IMR-90 (cell line): ENCODE results near the gene RERE. TPM values are rescaled to one million over a fixed set of nuclear protein-coding genes. Genes with fewer than 3 reads are reported as not detected.

ENCODE experiments used
- ATAC-seq: fragments of 200-7000 bp; cut with Tn5 transposase; 2 replicates; pipeline ENCODE4 v1.9.1; 2020; ENCODE audit warnings: low read depth, mild to moderate bottlenecking, moderate library complexity
- BruUV-seq: library from RNA; stranded (reverse); fragments of 400-500 nt; replicated peaks from 2 replicates; lab custom pipeline; 2021; lab: Mats Ljungman, UMichigan
- CTCF ChIA-PET: fragments of 300-600 bp; formaldehyde crosslinking; extraction: SDS; loops from one replicate; lab custom pipeline; 2021; ENCODE audit warnings: antibody characterized with exemption; lab: Yijun Ruan, JAX
- POLR2A ChIA-PET: fragments of 300-600 bp; sonication (Branson Sonifier 250); formaldehyde crosslinking; loops from one replicate; lab custom pipeline; 2022; ENCODE audit warnings: antibody characterized with exemption; ENCODE audit not compliant: unreplicated experiment; lab: Charles Lee
- DNase-seq: peaks from one replicate; pipeline ENCODE4 v3.0.0; 2013
- H2AFZ ChIP-seq: replicated peaks from 2 replicates; pipeline ENCODE3; 2013; ENCODE audit warnings: low read length, mild to moderate bottlenecking; ENCODE audit not compliant: poor library complexity
- H2AK5ac ChIP-seq: 2 replicates; pipeline ENCODE4 v1.6.1; 2013; ENCODE audit warnings: low read depth, low read length, inconsistent platforms
- H2AK9ac ChIP-seq: replicated peaks from 2 replicates; pipeline ENCODE3; 2013; ENCODE audit warnings: mild to moderate bottlenecking, low read depth, low read length, moderate library complexity; ENCODE audit not compliant: poor library complexity
- H2BK120ac ChIP-seq: 2 replicates; pipeline ENCODE4 v1.6.1; 2013; ENCODE audit warnings: low read depth, low read length, inconsistent platforms
- H2BK15ac ChIP-seq: 3 replicates; pipeline ENCODE4 v1.6.1; 2013; ENCODE audit warnings: low read depth, low read length, inconsistent platforms
- H2BK20ac ChIP-seq: 2 replicates; pipeline ENCODE4 v1.6.1; 2013; ENCODE audit warnings: low read depth, mild to moderate bottlenecking, inconsistent platforms, low read length, moderate library complexity
- H2BK5ac ChIP-seq: 2 replicates; pipeline ENCODE4 v1.6.1; 2013; ENCODE audit warnings: mild to moderate bottlenecking, low read depth, low read length, inconsistent platforms; ENCODE audit not compliant: poor library complexity, severe bottlenecking
- H3K14ac ChIP-seq: replicated peaks from 2 replicates; pipeline ENCODE4 v1.6.1; 2013; ENCODE audit warnings: low read depth, low read length, inconsistent platforms
- H3K18ac ChIP-seq: 2 replicates; pipeline ENCODE4 v1.6.1; 2013; ENCODE audit warnings: low read depth, low read length, control low read depth
- H3K23ac ChIP-seq: 2 replicates; pipeline ENCODE4 v1.6.1; 2013; ENCODE audit warnings: low read depth, low read length, inconsistent platforms
- H3K27ac ChIP-seq: 2 replicates; pipeline ENCODE4 v1.5.1; 2013; ENCODE audit warnings: mild to moderate bottlenecking, control low read depth, low read length; ENCODE audit not compliant: insufficient read depth
- H3K27me3 ChIP-seq: 2 replicates; pipeline ENCODE4 v1.6.1; 2013; ENCODE audit warnings: low read length; ENCODE audit not compliant: control insufficient read depth, insufficient read depth
- H3K36me3 ChIP-seq: 2 replicates; pipeline ENCODE4 v1.6.1; 2013; ENCODE audit warnings: low read length, mixed read lengths; ENCODE audit not compliant: control insufficient read depth, insufficient read depth
- H3K4ac ChIP-seq: 2 replicates; pipeline ENCODE4 v1.6.1; 2013; ENCODE audit warnings: low read depth, low read length, inconsistent platforms
- H3K4me1 ChIP-seq: 2 replicates; pipeline ENCODE4 v1.6.1; 2013; ENCODE audit warnings: low read length, mixed read lengths; ENCODE audit not compliant: control insufficient read depth, insufficient read depth
- H3K4me2 ChIP-seq: 2 replicates; pipeline ENCODE4 v1.6.1; 2013; ENCODE audit warnings: low read depth, mild to moderate bottlenecking, control low read depth, low read length, moderate library complexity
- H3K4me3 ChIP-seq: 2 replicates; pipeline ENCODE4 v1.5.1; 2013; ENCODE audit warnings: low read depth, mild to moderate bottlenecking, control low read depth, low read length, moderate library complexity; ENCODE audit not compliant: insufficient read depth
- H3K56ac ChIP-seq: 2 replicates; pipeline ENCODE4 v1.6.1; 2013; ENCODE audit warnings: low read length, inconsistent platforms; ENCODE audit not compliant: insufficient read depth; ENCODE audit errors: extremely low read depth
- H3K79me1 ChIP-seq, 2 experiments: 2 replicates each; pipeline ENCODE4 v1.6.1; 2013; ENCODE audit warnings: low read length in 2 of 2, inconsistent platforms in 1 of 2, low read depth in 1 of 2
- H3K9ac ChIP-seq: 2 replicates; pipeline ENCODE4 v1.6.1; 2013; ENCODE audit warnings: low read depth, low read length, control low read depth
- H3K9me1 ChIP-seq: 2 replicates; pipeline ENCODE4 v1.6.1; 2013; ENCODE audit warnings: low read length, inconsistent platforms; ENCODE audit not compliant: insufficient read depth
- H3K9me3 ChIP-seq: 2 replicates; pipeline ENCODE4 v1.6.1; 2013; ENCODE audit warnings: low read length; ENCODE audit not compliant: control insufficient read depth, insufficient read depth
- H4K20me1 ChIP-seq: 2 replicates; pipeline ENCODE4 v1.6.1; 2013; ENCODE audit warnings: low read length, inconsistent platforms; ENCODE audit not compliant: insufficient read depth
- H4K5ac ChIP-seq: 2 replicates; pipeline ENCODE4 v1.6.1; 2013; ENCODE audit warnings: mild to moderate bottlenecking, low read depth, low read length, control low read depth
- H4K8ac ChIP-seq, 2 experiments: 2 replicates each; pipeline ENCODE4 v1.6.1; 2013; ENCODE audit warnings: low read depth in 2 of 2, low read length in 2 of 2, control low read depth in 1 of 2, inconsistent platforms in 1 of 2
- H4K91ac ChIP-seq: 2 replicates; pipeline ENCODE4 v1.6.1; 2013; ENCODE audit warnings: low read depth, low read length, inconsistent platforms; ENCODE audit not compliant: insufficient read depth
- CEBPB ChIP-seq: IDR thresholded peaks from 2 replicates; pipeline ENCODE4 v1.6.1; 2012; ENCODE audit warnings: low read depth, low read length, improper control_type of control experiment
- ELK1 ChIP-seq: fragments of 150-350 bp; IDR thresholded peaks from 2 replicates; pipeline ENCODE4 v1.6.1; 2016; ENCODE audit warnings: low read depth, mild to moderate bottlenecking, low read length, moderate library complexity, borderline replicate concordance
- MAFK ChIP-seq: IDR thresholded peaks from 2 replicates; pipeline ENCODE4 v1.6.1; 2012; ENCODE audit warnings: low read depth, low read length, improper control_type of control experiment
- MAZ ChIP-seq: IDR thresholded peaks from 2 replicates; pipeline ENCODE4 v1.6.1; 2012; ENCODE audit warnings: low read depth, mild to moderate bottlenecking, low read length, improper control_type of control experiment, moderate library complexity, borderline replicate concordance
- MXI1 ChIP-seq: IDR thresholded peaks from 2 replicates; pipeline ENCODE4 v1.6.1; 2012; ENCODE audit warnings: low read depth, mild to moderate bottlenecking, low read length, moderate library complexity, borderline replicate concordance
- NFE2L2 ChIP-seq: fragments of 150-350 bp; IDR thresholded peaks from 2 replicates; pipeline ENCODE4 v1.6.1; 2016; ENCODE audit warnings: low read depth, mild to moderate bottlenecking, low read length
- POLR2A ChIP-seq: IDR thresholded peaks from 2 replicates; pipeline ENCODE4 v1.6.1; 2012; ENCODE audit warnings: mild to moderate bottlenecking, low read depth, low read length
- RAD21 ChIP-seq: IDR thresholded peaks from 2 replicates; pipeline ENCODE4 v1.6.1; 2012; ENCODE audit warnings: low read length, improper control_type of control experiment
- RFX5 ChIP-seq: IDR thresholded peaks from 2 replicates; pipeline ENCODE4 v1.8.0; 2012; ENCODE audit warnings: low read depth, mild to moderate bottlenecking, low read length, moderate library complexity
- SMC3 ChIP-seq: fragments of 150-350 bp; IDR thresholded peaks from 2 replicates; pipeline ENCODE4 v1.6.1; 2016; ENCODE audit warnings: low read depth, mild to moderate bottlenecking, antibody characterized with exemption, low read length, moderate library complexity
- WGBS, 2 experiments: methylation state at CpG; one replicate each; pipeline versions ENCODE4 v1.1.5 to v1.1.7; 2013; ENCODE audit warnings: missing lambda C conversion rate in 2 of 2; ENCODE audit not compliant: insufficient read length in 1 of 2; ENCODE audit errors: extremely low coverage in 2 of 2; 5-methylcytosine and 5-hydroxymethylcytosine counted together
- dilution Hi-C: fragments of 300-500 bp; cut with HindIII; formaldehyde crosslinking; loops from one replicate; pipeline ENCODE4 v1.14.3; 2018; ENCODE audit warnings: low sequenced_read_pairs; ENCODE audit not compliant: unreplicated experiment
- in situ Hi-C: fragments of 300-500 bp; cut with MboI; formaldehyde crosslinking; loops from 3 replicates; pipeline ENCODE4 v1.14.3; 2019; ENCODE audit warnings: low sequenced_read_pairs, inconsistent platforms, mixed read lengths
- intact Hi-C: fragments of 100-400 bp; cut with micrococcal nuclease; formaldehyde crosslinking; loops from 2 replicates; pipeline ENCODE4 v1.10.0; 2022
- polyA plus RNA-seq, 3 experiments: library from polyadenylated mRNA; depleted of rRNA; stranded (reverse); fragments of >200 nt; gene quantifications; 2 replicates each; pipeline ENCODE4 v1.2.3, GENCODE V29; 2012; ENCODE audit warnings: low replicate concordance in 1 of 3
- total RNA-seq: library from RNA; depleted of rRNA; stranded (reverse); fragments of >200 nt; gene quantifications from 2 replicates; pipeline ENCODE4 v1.2.3, GENCODE V29; 2012
- TF ChIP-seq, protein P1 (sequence below): conservative IDR thresholded peaks from 2 replicates; pipeline ENCODE4 v1.5.1; 2012; ENCODE audit warnings: mild to moderate bottlenecking, low read depth, low read length, improper control_type of control experiment

RERE gene
- total and polyA plus RNA-seq, 2 of the 4 experiments (the other 2 are of a cell fraction) = 11.5 to 25.1 TPM

GRCh38 chr1:8406960-8407359, 410.5 kb downstream of the RERE start:
- H4K91ac ChIP-seq = peak overlapping the region; percentile 61
- H2AK9ac ChIP-seq = no peak overlapping the region
- CTCF ChIA-PET = no interaction called here
- H3K36me3 ChIP-seq = peaks cover 34% of the 10 kb centered on the region
- peak overlapping the region; percentile 35; the same call in 1 of the 2 replicates for H3K9ac ChIP-seq
- WGBS, 2 experiments = 65% methylated on average over 2 of the region's 4 CpGs; no CpG with 5 or more reads in 1 of the 2 experiments
- peak overlapping the region; percentile 96; the same call in 1 of the 2 replicates for H3K27ac ChIP-seq
- peak overlapping the region; percentile 37 to 97; a peak in 3 of 4 replicates for H4K8ac ChIP-seq
- no peak overlapping the region for H2AFZ ChIP-seq
- peak overlapping the region; percentile 34 for H3K18ac ChIP-seq
- intact Hi-C loops (no loop called here), in situ Hi-C loops (no loop called here), dilution Hi-C loops (no loop called here)
- POLR2A ChIA-PET = no interaction called here
- H3K4me3 ChIP-seq = no peak overlapping the region
- H3K56ac ChIP-seq = peak overlapping the region; percentile 26; the same call in 1 of the 2 replicates
- peak overlapping the region; percentile 40 for H4K5ac ChIP-seq
- TF ChIP-seq RFX5 = no peak
- TF ChIP-seq MAFK = no peak
- no peak for TF ChIP-seq POLR2A
- no peak for TF ChIP-seq ELK1
- no peak for TF ChIP-seq MXI1
- TF ChIP-seq NFE2L2 = no peak
- TF ChIP-seq MAZ = no peak
- TF ChIP-seq SMC3 = no peak
- TF ChIP-seq RAD21 = no peak
- TF ChIP-seq, protein P1, sequence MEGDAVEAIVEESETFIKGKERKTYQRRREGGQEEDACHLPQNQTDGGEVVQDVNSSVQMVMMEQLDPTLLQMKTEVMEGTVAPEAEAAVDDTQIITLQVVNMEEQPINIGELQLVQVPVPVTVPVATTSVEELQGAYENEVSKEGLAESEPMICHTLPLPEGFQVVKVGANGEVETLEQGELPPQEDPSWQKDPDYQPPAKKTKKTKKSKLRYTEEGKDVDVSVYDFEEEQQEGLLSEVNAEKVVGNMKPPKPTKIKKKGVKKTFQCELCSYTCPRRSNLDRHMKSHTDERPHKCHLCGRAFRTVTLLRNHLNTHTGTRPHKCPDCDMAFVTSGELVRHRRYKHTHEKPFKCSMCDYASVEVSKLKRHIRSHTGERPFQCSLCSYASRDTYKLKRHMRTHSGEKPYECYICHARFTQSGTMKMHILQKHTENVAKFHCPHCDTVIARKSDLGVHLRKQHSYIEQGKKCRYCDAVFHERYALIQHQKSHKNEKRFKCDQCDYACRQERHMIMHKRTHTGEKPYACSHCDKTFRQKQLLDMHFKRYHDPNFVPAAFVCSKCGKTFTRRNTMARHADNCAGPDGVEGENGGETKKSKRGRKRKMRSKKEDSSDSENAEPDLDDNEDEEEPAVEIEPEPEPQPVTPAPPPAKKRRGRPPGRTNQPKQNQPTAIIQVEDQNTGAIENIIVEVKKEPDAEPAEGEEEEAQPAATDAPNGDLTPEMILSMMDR = no peak
- no peak for TF ChIP-seq CEBPB
- peak overlapping the region; percentile 91 for H2BK5ac ChIP-seq
- peaks cover 43% of the 10 kb centered on the region for H3K4me1 ChIP-seq
- H3K4me2 ChIP-seq = peak overlapping the region; percentile 2; the same call in 1 of the 2 replicates
- DNase-seq (no peak), ATAC-seq (peak; percentile 22; the same call in 1 of the 2 replicates)
- H3K27me3 ChIP-seq = no peaks in the 10 kb centered on the region
- peak overlapping the region; percentile 38 for H2BK20ac ChIP-seq
- peak overlapping the region; percentile 86 for H2BK120ac ChIP-seq
- H3K14ac ChIP-seq = peak overlapping the region; percentile 59
- peaks cover 48 to 85% of the 10 kb centered on the region in 2 experiments for H3K79me1 ChIP-seq
- peak overlapping the region; percentile 57 for H2AK5ac ChIP-seq
- peak overlapping the region; percentile 27; the same call in 2 of the 3 replicates for H2BK15ac ChIP-seq
- peak overlapping the region; percentile 76 for H3K4ac ChIP-seq
- peaks cover 33% of the 10 kb centered on the region for H3K9me1 ChIP-seq
- peaks cover 39% of the 10 kb centered on the region; the same call in 1 of the 2 replicates for H4K20me1 ChIP-seq
- no peaks in the 10 kb centered on the region for H3K9me3 ChIP-seq
- BruUV-seq = no TSS peak
- peak overlapping the region; percentile 26; the same call in 1 of the 2 replicates for H3K23ac ChIP-seq
